ENCODE measurements around the gene FER1L5.

Gene FER1L5

GRCh38 chr2:96699621-96700020 is 57.1 kb downstream of the FER1L5 start:
- Histone ChIP-seq H2AFZ (no peak overlapping the region), H3K36me3 (ENCODE audit: control insufficient read depth, insufficient read depth, low read length) (no peaks in the 10 kb centered on the region), H3K9me3 (ENCODE audit: control insufficient read depth, low read length) (no peaks in the 10 kb centered on the region), H3K4me1 (peaks cover 4% of the 10 kb centered on the region), H3K9ac (no peak overlapping the region), H3K4me3 (ENCODE audit: low read depth, low read length) (no peak overlapping the region), H3K79me2 (no peaks in the 10 kb centered on the region), H3K27ac (no peak overlapping the region), H3K4me2 (ENCODE audit: low read length) (no peak overlapping the region), H3K27me3 (ENCODE audit: control insufficient read depth, insufficient read depth, low read length) (no peaks in the 10 kb centered on the region)
- no peak for TF ChIP-seq CTCF (IDR thresholded peaks at IDR 0.05)

GRCh38 chr2:96700086-96700485 is 57.5 kb downstream of the FER1L5 start:
- Histone ChIP-seq H3K4me2 (ENCODE audit: low read length) (no peak overlapping the region), H3K79me2 (no peaks in the 10 kb centered on the region), H3K9ac (no peak overlapping the region), H3K36me3 (ENCODE audit: control insufficient read depth, insufficient read depth, low read length) (no peaks in the 10 kb centered on the region), H3K27me3 (ENCODE audit: control insufficient read depth, insufficient read depth, low read length) (no peaks in the 10 kb centered on the region), H3K4me3 (ENCODE audit: low read depth, low read length) (no peak overlapping the region), H3K9me3 (ENCODE audit: control insufficient read depth, low read length) (no peaks in the 10 kb centered on the region), H3K4me1 (peaks cover 4% of the 10 kb centered on the region), H3K27ac (no peak overlapping the region), H2AFZ (no peak overlapping the region)
- no peak for TF ChIP-seq CTCF (IDR thresholded peaks at IDR 0.05)

- Histone ChIP-seq H3K9ac (no peak overlapping the region), H3K4me1 (peaks cover 4% of the 10 kb centered on the region), H3K79me2 (no peaks in the 10 kb centered on the region), H3K4me2 (ENCODE audit: low read length) (no peak overlapping the region), H3K4me3 (ENCODE audit: low read depth, low read length) (no peak overlapping the region), H3K27ac (no peak overlapping the region), H3K9me3 (ENCODE audit: control insufficient read depth, low read length) (no peaks in the 10 kb centered on the region), H3K27me3 (ENCODE audit: control insufficient read depth, insufficient read depth, low read length) (no peaks in the 10 kb centered on the region), H3K36me3 (ENCODE audit: control insufficient read depth, insufficient read depth, low read length) (no peaks in the 10 kb centered on the region), H2AFZ (no peak overlapping the region)
- TF ChIP-seq CTCF (IDR thresholded peaks at IDR 0.05) = no peak
Observed at GRCh38 chr2:96701636-96702035, 59.1 kb downstream of the FER1L5 start.

GRCh38 chr2:96702098-96702785 is 59.7 kb downstream of the FER1L5 start:
- H3K4me3 ChIP-seq (ENCODE audit: low read depth, low read length) = no peak overlapping the region
- no peaks in the 10 kb centered on the region for H3K36me3 ChIP-seq (ENCODE audit: control insufficient read depth, insufficient read depth, low read length)
- H3K4me1 ChIP-seq = peaks cover 4% of the 10 kb centered on the region
- H3K27ac ChIP-seq = no peak overlapping the region
- no peaks in the 10 kb centered on the region for H3K27me3 ChIP-seq (ENCODE audit: control insufficient read depth, insufficient read depth, low read length)
- no peaks in the 10 kb centered on the region for H3K9me3 ChIP-seq (ENCODE audit: control insufficient read depth, low read length)
- H3K9ac ChIP-seq = no peak overlapping the region
- no peak for TF ChIP-seq CTCF (IDR thresholded peaks at IDR 0.05)
- no peak overlapping the region for H2AFZ ChIP-seq
- no peak overlapping the region for H3K4me2 ChIP-seq (ENCODE audit: low read length)
- H3K79me2 ChIP-seq = no peaks in the 10 kb centered on the region

Data from parathyroid adenoma (tissue), 2 donors.